Fibroblast of pulmonary artery (primary cell): ENCODE results near the gene FGD2.

ENCODE experiments used
- DNase-seq: peaks from one replicate; pipeline ENCODE4 v3.0.0-alpha.2; 2010; ENCODE audit warnings: low read depth
- H3K4me3 ChIP-seq: replicated peaks from 2 replicates; pipeline ENCODE4 v1.5.1; 2011; ENCODE audit warnings: low read depth, mild to moderate bottlenecking, control low read depth, low read length, moderate library complexity
- CTCF ChIP-seq: IDR thresholded peaks from 2 replicates; pipeline ENCODE4 v1.5.1; 2011; ENCODE audit warnings: mild to moderate bottlenecking, control low read depth, low read length, inconsistent platforms; ENCODE audit errors: missing control alignments

FGD2 gene

GRCh38 chr6:37021356-37022129 is 16.1 kb downstream of the FGD2 start:
- DNase-seq, result peak; percentile 71
- no peak overlapping the region for H3K4me3 ChIP-seq
- peak; percentile 70 for TF ChIP-seq CTCF

- TF ChIP-seq CTCF, result no peak
- H3K4me3 ChIP-seq, result no peak overlapping the region
- no peak for DNase-seq
Measured at GRCh38 chr6:37022135-37022863, 16.8 kb downstream of the FGD2 start.

- DNase-seq, result no peak
- no peak for TF ChIP-seq CTCF
- no peak overlapping the region for H3K4me3 ChIP-seq
Measured at GRCh38 chr6:37024656-37025337, 19.3 kb downstream of the FGD2 start.

GRCh38 chr6:37025621-37026466 is 20.4 kb downstream of the FGD2 start:
- no peak for TF ChIP-seq CTCF
- no peak overlapping the region for H3K4me3 ChIP-seq
- DNase-seq, result no peak

- DNase-seq, result no peak
- no peak for TF ChIP-seq CTCF
- H3K4me3 ChIP-seq, result no peak overlapping the region
Measured at GRCh38 chr6:37027036-37027720, 21.7 kb downstream of the FGD2 start.
